CD8-positive, alpha-beta memory T cell (primary cell): ENCODE results near the gene SLC18A3. TPM values are rescaled to one million over a fixed set of nuclear protein-coding genes. Genes with fewer than 3 reads are reported as not detected.

ENCODE experiments used
- CTCF ChIA-PET: fragments of 350-600 bp; sonication (Branson Sonifier 250); formaldehyde crosslinking; loops from one replicate; lab custom pipeline; 2021; ENCODE audit warnings: antibody characterized with exemption; lab: Charles Lee
- POLR2A ChIA-PET: fragments of 350-600 bp; sonication (Branson Sonifier 250); formaldehyde crosslinking; loops from one replicate; lab custom pipeline; 2021; ENCODE audit warnings: antibody characterized with exemption; lab: Charles Lee
- DNase-seq, 5 donors: peaks; one replicate each; pipeline versions ENCODE4 v3.0.0 to v3.0.0-alpha.2; 2020 to 2022; ENCODE audit warnings: mixed read lengths in 1 of 5
- H3K27ac ChIP-seq: one replicate; pipeline ENCODE4 v1.7.0; 2013; ENCODE audit warnings: low read depth, mild to moderate bottlenecking, low read length, moderate library complexity
- H3K27me3 ChIP-seq: 2 replicates; pipeline ENCODE4 v1.7.0; 2013; ENCODE audit warnings: low read length, mild to moderate bottlenecking; ENCODE audit not compliant: insufficient read depth, poor library complexity, severe bottlenecking
- H3K36me3 ChIP-seq: 2 replicates; pipeline ENCODE4 v1.7.0; 2013; ENCODE audit warnings: mild to moderate bottlenecking, low read length, moderate library complexity; ENCODE audit not compliant: insufficient read depth
- H3K4me1 ChIP-seq: 2 replicates; pipeline ENCODE4 v1.7.0; 2013; ENCODE audit warnings: mild to moderate bottlenecking, low read length, moderate library complexity; ENCODE audit not compliant: insufficient read depth
- H3K4me3 ChIP-seq: 2 replicates; pipeline ENCODE4 v1.7.0; 2013; ENCODE audit warnings: mild to moderate bottlenecking, low read length
- H3K9me3 ChIP-seq: 2 replicates; pipeline ENCODE4 v1.7.0; 2013; ENCODE audit warnings: mild to moderate bottlenecking, low read length
- H3K27ac Mint-ChIP-seq, 8 donors: one replicate each; pipeline ENCODE4 v1.8.0; 2020 to 2021; ENCODE audit warnings: mixed read lengths in 8 of 8, mild to moderate bottlenecking in 6 of 8, inconsistent platforms in 3 of 8, moderate library complexity in 3 of 8
- H3K27me3 Mint-ChIP-seq, 2 donors: one replicate each; pipeline ENCODE4 v1.8.0; 2020 to 2021; ENCODE audit warnings: mixed read lengths in 2 of 2, mild to moderate bottlenecking in 1 of 2, moderate library complexity in 1 of 2
- H3K36me3 Mint-ChIP-seq, 3 donors: one replicate each; pipeline ENCODE4 v1.8.0; 2020 to 2021; ENCODE audit warnings: mixed read lengths in 3 of 3, inconsistent platforms in 1 of 3, mild to moderate bottlenecking in 1 of 3
- H3K4me1 Mint-ChIP-seq, 3 donors: one replicate each; pipeline ENCODE4 v1.8.0; 2020 to 2021; ENCODE audit warnings: mixed read lengths in 3 of 3, inconsistent platforms in 1 of 3, mild to moderate bottlenecking in 1 of 3
- H3K4me3 Mint-ChIP-seq, 7 donors: one replicate each; pipeline ENCODE4 v1.8.0; 2020 to 2021; ENCODE audit warnings: mixed read lengths in 7 of 7, mild to moderate bottlenecking in 6 of 7, moderate library complexity in 4 of 7, inconsistent platforms in 2 of 7
- H3K9me3 Mint-ChIP-seq, 5 donors: one replicate each; pipeline ENCODE4 v1.8.0; 2020 to 2022; ENCODE audit warnings: mixed read lengths in 5 of 5, mild to moderate bottlenecking in 3 of 5, moderate library complexity in 2 of 5, inconsistent platforms in 1 of 5
- polyA plus RNA-seq: library from polyadenylated mRNA; unstranded; fragments of 300-500 nt; fragmentation: Illumina TruSeq; gene quantifications from one replicate; pipeline ENCODE4 v1.2.3, GENCODE V29; 2021
- total RNA-seq, 2 experiments: library from RNA; stranded (reverse); gene quantifications; one replicate each; pipeline ENCODE4 v1.2.3, GENCODE V29; 2021

Gene SLC18A3
- total RNA-seq (not detected), polyA plus RNA-seq (not detected)

- H3K4me1 Mint-ChIP-seq, result peaks cover 15 to 18% (median 16%) of the 10 kb centered on the region in 3 donors
- ChIA-PET CTCF (no interaction called here), POLR2A (no interaction called here)
- H3K27me3 ChIP-seq, result peaks cover 17% of the 10 kb centered on the region
- peaks cover 54 to 72% of the 10 kb centered on the region in 2 donors for H3K27me3 Mint-ChIP-seq
- H3K9me3 Mint-ChIP-seq, result peaks cover 0 to 15% (median 9%) of the 10 kb centered on the region in 5 donors
- no peaks in the 10 kb centered on the region for H3K36me3 ChIP-seq
- H3K4me3 ChIP-seq, result no peak within 1 kb of the TSS
- H3K9me3 ChIP-seq, result no peaks in the 10 kb centered on the region
- H3K4me3 Mint-ChIP-seq, result no peak within 1 kb of the TSS
- no peak within 1 kb of the TSS for H3K27ac Mint-ChIP-seq
- H3K27ac ChIP-seq, result no peak within 1 kb of the TSS
- no peaks in the 10 kb centered on the region for H3K4me1 ChIP-seq
- no peak for DNase-seq
- H3K36me3 Mint-ChIP-seq, result no peaks in the 10 kb centered on the region
These were observed at the start of gene SLC18A3 for GRCh38 chr10:49610114-49610457. SLC18A3 (plus strand) TSS chr10:49610310; CDS start chr10:49610741, 431 bp downstream.

- H3K36me3 Mint-ChIP-seq, result no peaks in the 10 kb centered on the region
- H3K4me3 Mint-ChIP-seq, result no peak overlapping the region
- Histone ChIP-seq H3K4me1 (no peaks in the 10 kb centered on the region), H3K4me3 (no peak overlapping the region), H3K27ac (no peak overlapping the region), H3K9me3 (no peaks in the 10 kb centered on the region), H3K27me3 (peaks cover 12% of the 10 kb centered on the region), H3K36me3 (no peaks in the 10 kb centered on the region)
- H3K4me1 Mint-ChIP-seq, result no peaks in the 10 kb centered on the region
- ChIA-PET POLR2A (no interaction called here), CTCF (no interaction called here)
- peaks cover 0 to 7% (median 4%) of the 10 kb centered on the region in 5 donors for H3K9me3 Mint-ChIP-seq
- peaks cover 34 to 63% of the 10 kb centered on the region in 2 donors for H3K27me3 Mint-ChIP-seq
- DNase-seq, result no peak
- H3K27ac Mint-ChIP-seq, result no peak overlapping the region
These were observed 49.6 kb upstream of the SLC18A3 start for GRCh38 chr10:49560526-49560925.

GRCh38 chr10:49562893-49563292, 47.2 kb upstream of the SLC18A3 start:
- Histone ChIP-seq H3K27ac (no peak overlapping the region), H3K36me3 (no peaks in the 10 kb centered on the region), H3K9me3 (no peaks in the 10 kb centered on the region), H3K4me1 (no peaks in the 10 kb centered on the region), H3K27me3 (peaks cover 12% of the 10 kb centered on the region), H3K4me3 (no peak overlapping the region)
- H3K27me3 Mint-ChIP-seq, result peaks cover 34 to 62% of the 10 kb centered on the region in 2 donors
- H3K4me3 Mint-ChIP-seq, result no peak overlapping the region
- H3K4me1 Mint-ChIP-seq, result peaks cover 0 to 3% (median 2%) of the 10 kb centered on the region in 3 donors
- peaks cover 0 to 2% (median 0%) of the 10 kb centered on the region in 5 donors for H3K9me3 Mint-ChIP-seq
- POLR2A ChIA-PET, result no interaction called here
- CTCF ChIA-PET, result interaction anchor here (1.0 to 1.5 kb wide), 2 partner anchors 15 to 24 kb away, joined by 3 to 4 read pairs; partner anchors contain the start of gene ERCC6
- no peak overlapping the region for H3K27ac Mint-ChIP-seq
- no peak for DNase-seq
- no peaks in the 10 kb centered on the region for H3K36me3 Mint-ChIP-seq

GRCh38 chr10:49564461-49565009, 45.6 kb upstream of the SLC18A3 start:
- peaks cover 0 to 5% (median 0%) of the 10 kb centered on the region in 5 donors for H3K9me3 Mint-ChIP-seq
- peaks cover 27 to 63% of the 10 kb centered on the region in 2 donors for H3K27me3 Mint-ChIP-seq
- ChIA-PET CTCF (interaction anchor here (1.5 kb wide), 1 partner anchor 16 kb away, joined by 4 read pairs; no protein-coding TSS in a partner anchor), POLR2A (interaction anchor here (0.6 kb wide), 1 partner anchor 149 kb away, joined by 3 read pairs; no protein-coding TSS in a partner anchor)
- H3K9me3 ChIP-seq, result no peaks in the 10 kb centered on the region
- no peak for DNase-seq
- no peak overlapping the region for H3K27ac ChIP-seq
- H3K4me1 Mint-ChIP-seq, result peaks cover 4 to 11% (median 6%) of the 10 kb centered on the region in 3 donors
- H3K4me3 ChIP-seq, result no peak overlapping the region
- no peak overlapping the region for H3K27ac Mint-ChIP-seq
- H3K36me3 ChIP-seq, result no peaks in the 10 kb centered on the region
- no peak overlapping the region for H3K4me3 Mint-ChIP-seq
- peaks cover 0 to 2% (median 0%) of the 10 kb centered on the region in 3 donors for H3K36me3 Mint-ChIP-seq
- no peaks in the 10 kb centered on the region for H3K4me1 ChIP-seq
- peaks cover 12% of the 10 kb centered on the region for H3K27me3 ChIP-seq

- H3K9me3 ChIP-seq, result no peaks in the 10 kb centered on the region
- no peaks in the 10 kb centered on the region for H3K27me3 ChIP-seq
- no peak overlapping the region for H3K4me3 ChIP-seq
- no peak overlapping the region for H3K27ac ChIP-seq
- peaks cover 0 to 5% (median 0%) of the 10 kb centered on the region in 5 donors for H3K9me3 Mint-ChIP-seq
- no peak overlapping the region for H3K4me3 Mint-ChIP-seq
- DNase-seq, result no peak
- H3K27ac Mint-ChIP-seq, result no peak overlapping the region
- peaks cover 4 to 14% (median 6%) of the 10 kb centered on the region in 3 donors for H3K4me1 Mint-ChIP-seq
- no peaks in the 10 kb centered on the region for H3K36me3 ChIP-seq
- CTCF ChIA-PET, result no interaction called here
- H3K27me3 Mint-ChIP-seq, result peaks cover 25 to 44% of the 10 kb centered on the region in 2 donors
- H3K4me1 ChIP-seq, result no peaks in the 10 kb centered on the region
- H3K36me3 Mint-ChIP-seq, result peaks cover 0 to 2% (median 0%) of the 10 kb centered on the region in 3 donors
- POLR2A ChIA-PET, result no interaction called here
These were observed 42.3 kb upstream of the SLC18A3 start for GRCh38 chr10:49567810-49568209.

- H3K36me3 Mint-ChIP-seq, result peaks cover 0 to 2% (median 0%) of the 10 kb centered on the region in 3 donors
- no peak for DNase-seq
- H3K9me3 Mint-ChIP-seq, result peaks cover 0 to 5% (median 0%) of the 10 kb centered on the region in 5 donors
- POLR2A ChIA-PET, result no interaction called here
- Histone ChIP-seq H3K27ac (no peak overlapping the region), H3K36me3 (no peaks in the 10 kb centered on the region), H3K4me3 (no peak overlapping the region), H3K4me1 (no peaks in the 10 kb centered on the region), H3K27me3 (no peaks in the 10 kb centered on the region), H3K9me3 (no peaks in the 10 kb centered on the region)
- CTCF ChIA-PET, result no interaction called here
- peaks cover 4 to 14% (median 6%) of the 10 kb centered on the region in 3 donors for H3K4me1 Mint-ChIP-seq
- H3K27ac Mint-ChIP-seq, result no peak overlapping the region
- peaks cover 22 to 41% of the 10 kb centered on the region in 2 donors for H3K27me3 Mint-ChIP-seq
- H3K4me3 Mint-ChIP-seq, result no peak overlapping the region
These were observed 41.9 kb upstream of the SLC18A3 start for GRCh38 chr10:49568235-49568634.

- H3K36me3 Mint-ChIP-seq, result peaks cover 0 to 2% (median 0%) of the 10 kb centered on the region in 3 donors
- H3K4me3 Mint-ChIP-seq, result no peak overlapping the region
- Histone ChIP-seq H3K27ac (no peak overlapping the region), H3K4me1 (no peaks in the 10 kb centered on the region), H3K27me3 (no peaks in the 10 kb centered on the region), H3K36me3 (no peaks in the 10 kb centered on the region), H3K9me3 (no peaks in the 10 kb centered on the region), H3K4me3 (no peak overlapping the region)
- peaks cover 0 to 5% (median 0%) of the 10 kb centered on the region in 5 donors for H3K9me3 Mint-ChIP-seq
- H3K4me1 Mint-ChIP-seq, result peaks cover 4 to 14% (median 6%) of the 10 kb centered on the region in 3 donors
- no peak for DNase-seq
- POLR2A ChIA-PET, result no interaction called here
- peaks cover 16 to 40% of the 10 kb centered on the region in 2 donors for H3K27me3 Mint-ChIP-seq
- no peak overlapping the region for H3K27ac Mint-ChIP-seq
- CTCF ChIA-PET, result no interaction called here
These were observed 41.0 kb upstream of the SLC18A3 start for GRCh38 chr10:49569031-49569631.

- Histone ChIP-seq H3K27me3 (no peaks in the 10 kb centered on the region), H3K9me3 (no peaks in the 10 kb centered on the region), H3K4me1 (no peaks in the 10 kb centered on the region), H3K4me3 (no peak overlapping the region), H3K36me3 (no peaks in the 10 kb centered on the region), H3K27ac (no peak overlapping the region)
- Mint-ChIP-seq H3K27me3 (peaks cover 13 to 34% of the 10 kb centered on the region in 2 donors), H3K27ac (peak overlapping the region in 1 of 8 donors; percentile 35), H3K36me3 (peaks cover 0 to 5% (median 2%) of the 10 kb centered on the region in 3 donors), H3K4me3 (no peak overlapping the region), H3K4me1 (peaks cover 4 to 14% (median 6%) of the 10 kb centered on the region in 3 donors), H3K9me3 (peaks cover 0 to 5% (median 0%) of the 10 kb centered on the region in 5 donors)
- DNase-seq, result no peak
- ChIA-PET CTCF (no interaction called here), POLR2A (no interaction called here)
These were observed 38.7 kb upstream of the SLC18A3 start for GRCh38 chr10:49571388-49571787.
